Keratinocyte (primary cell): Measurements from ENCODE around the gene CDC42BPG. TPM values are rescaled to one million over a fixed set of nuclear protein-coding genes. Genes with fewer than 3 reads are reported as not detected.

ENCODE experiments used
- DNase-seq: peaks from one replicate; pipeline ENCODE4 v3.0.0-alpha.2; 2011; ENCODE audit warnings: low read depth, missing footprints, low spot score
- FAIRE-seq: peaks from 2 replicates; lab custom pipeline; 2011; peaks lifted over from hg19 to GRCh38; lab: Jason Lieb, UNC
- H2AFZ ChIP-seq: 2 replicates; pipeline ENCODE4 v1.6.0; 2012; ENCODE audit warnings: low read length, control low read depth, inconsistent platforms; ENCODE audit not compliant: control insufficient read depth
- H3K27ac ChIP-seq: 2 replicates; pipeline ENCODE4 v1.5.1; 2011; ENCODE audit warnings: low read length; ENCODE audit not compliant: control insufficient read depth, insufficient read depth
- H3K27me3 ChIP-seq: 3 replicates; pipeline ENCODE4 v1.6.0; 2011; ENCODE audit warnings: low read length; ENCODE audit not compliant: control insufficient read depth, insufficient read depth; ENCODE audit errors: extremely low read depth
- H3K36me3 ChIP-seq, 2 experiments: 2 replicates in 1 of 2; 3 replicates in 1 of 2; pipeline ENCODE4 v1.5.1; 2011; ENCODE audit warnings: low read length in 2 of 2, mild to moderate bottlenecking in 1 of 2; ENCODE audit not compliant: control insufficient read depth in 2 of 2, insufficient read depth in 2 of 2; ENCODE audit errors: extremely low read depth in 1 of 2
- H3K4me1 ChIP-seq: 3 replicates; pipeline ENCODE4 v1.5.1; 2011; ENCODE audit warnings: low read length; ENCODE audit not compliant: control insufficient read depth, insufficient read depth; ENCODE audit errors: extremely low read depth
- H3K4me2 ChIP-seq: 3 replicates; pipeline ENCODE4 v1.6.0; 2011; ENCODE audit warnings: low read depth, low read length; ENCODE audit not compliant: control insufficient read depth, insufficient read depth; ENCODE audit errors: extremely low read depth
- H3K4me3 ChIP-seq, 3 experiments: fragments of 200-600 bp in 1 of 3; sonication (generic) in 1 of 3; 2 replicates in 2 of 3; 3 replicates in 1 of 3; pipeline ENCODE4 v1.5.1; 2011 to 2016; ENCODE audit warnings: low read length in 3 of 3, mild to moderate bottlenecking in 3 of 3, control low read depth in 2 of 3, inconsistent platforms in 1 of 3, low read depth in 1 of 3, mixed read lengths in 1 of 3, mixed run types in 1 of 3, moderate library complexity in 1 of 3; ENCODE audit not compliant: control insufficient read depth in 2 of 3, insufficient read depth in 2 of 3; ENCODE audit errors: extremely low read depth in 1 of 3
- H3K79me2 ChIP-seq: 2 replicates; pipeline ENCODE4 v1.6.0; 2012; ENCODE audit warnings: low read length; ENCODE audit not compliant: control insufficient read depth, insufficient read depth
- H3K9ac ChIP-seq: 3 replicates; pipeline ENCODE4 v1.6.0; 2011; ENCODE audit warnings: low read length; ENCODE audit not compliant: control insufficient read depth, insufficient read depth; ENCODE audit errors: extremely low read depth
- H3K9me1 ChIP-seq: 3 replicates; pipeline ENCODE4 v1.6.0; 2011; ENCODE audit warnings: low read length; ENCODE audit not compliant: control insufficient read depth, insufficient read depth; ENCODE audit errors: extremely low read depth
- H3K9me3 ChIP-seq: 2 replicates; pipeline ENCODE4 v1.5.1; 2012; ENCODE audit warnings: low read depth, low read length; ENCODE audit not compliant: control insufficient read depth
- H4K20me1 ChIP-seq: 3 replicates; pipeline ENCODE4 v1.6.0; 2011; ENCODE audit warnings: low read length; ENCODE audit not compliant: control insufficient read depth, insufficient read depth; ENCODE audit errors: extremely low read depth
- CTCF ChIP-seq, 3 experiments: IDR thresholded peaks in 1 of 3; conservative IDR thresholded peaks in 1 of 3; optimal IDR thresholded peaks in 1 of 3; 2 replicates in 2 of 3; 3 replicates in 1 of 3; pipeline versions ENCODE3 to v1.5.1; 2011; ENCODE audit warnings: low read length in 3 of 3, mild to moderate bottlenecking in 3 of 3, moderate library complexity in 2 of 3, control low read depth in 1 of 3, inconsistent platforms in 1 of 3; ENCODE audit not compliant: insufficient read depth in 2 of 3; ENCODE audit errors: extremely low read depth in 1 of 3
- EZH2 ChIP-seq: IDR thresholded peaks from one replicate; pipeline ENCODE4 v1.6.1; 2012; ENCODE audit warnings: inconsistent platforms, mild to moderate bottlenecking, low read length, moderate library complexity
- dilution Hi-C: fragments of 300-500 bp; cut with MboI; formaldehyde crosslinking; loops from one replicate; pipeline ENCODE4 v1.7.0; 2020; ENCODE audit warnings: low sequenced_read_pairs; ENCODE audit not compliant: extremely low pct_ligation_motif_present
- polyA plus RNA-seq, 5 experiments: library from polyadenylated mRNA; depleted of rRNA in 3 of 5; stranded (reverse) in 3 of 5; stranded (forward) in 1 of 5; unstranded in 1 of 5; fragments of >200 nt; gene quantifications; 1 replicate in 1 of 5; 2 replicates in 3 of 5; 3 replicates in 1 of 5; pipeline versions ENCODE4 v1.2.1 to v1.2.3, GENCODE V29; 2011 to 2012; ENCODE audit warnings: missing spikeins in 2 of 5, low read depth in 1 of 5, low replicate concordance in 1 of 5

CDC42BPG gene
- polyA plus RNA-seq, 1 donor (not counting 4 experiments of a cell fraction or from before 2014, with no cell fraction given): 2.5 TPM

- H3K27ac ChIP-seq: no peak overlapping the region
- H3K9ac ChIP-seq: no peak overlapping the region
- H3K36me3 ChIP-seq: peaks cover 12 to 54% of the 10 kb centered on the region in 2 experiments
- H3K9me3 ChIP-seq: no peaks in the 10 kb centered on the region
- H4K20me1 ChIP-seq: no peaks in the 10 kb centered on the region
- no peaks in the 10 kb centered on the region for H3K27me3 ChIP-seq
- no peak overlapping the region for H3K4me3 ChIP-seq
- no peaks in the 10 kb centered on the region for H3K9me1 ChIP-seq
- DNase-seq (no peak), FAIRE-seq (no peak)
- dilution Hi-C loops: no loop called here
- H3K4me1 ChIP-seq: peaks cover 62% of the 10 kb centered on the region
- TF ChIP-seq EZH2 (no peak), CTCF (optimal IDR thresholded peaks at IDR 0.05 in 1 of 3, IDR thresholded peaks at IDR 0.05 in 1 of 3, conservative IDR thresholded peaks at IDR 0.05 in 1 of 3; ENCODE audit: extremely low read depth in 1 of 3, insufficient read depth in 2 of 3, low read length in 3 of 3) (no peak)
- H3K4me2 ChIP-seq: no peak overlapping the region
- no peak overlapping the region for H2AFZ ChIP-seq
- peaks cover 24% of the 10 kb centered on the region for H3K79me2 ChIP-seq
These were observed 8.5 kb upstream of the CDC42BPG start for GRCh38 chr11:64852804-64853509.

GRCh38 chr11:64851831-64852351, 7.4 kb upstream of the CDC42BPG start:
- Histone ChIP-seq H3K79me2 (peaks cover 19% of the 10 kb centered on the region), H3K9ac (no peak overlapping the region), H3K4me1 (peaks cover 66% of the 10 kb centered on the region), H3K27ac (no peak overlapping the region), H3K4me3 (no peak overlapping the region), H3K9me1 (no peaks in the 10 kb centered on the region), H3K4me2 (no peak overlapping the region), H3K36me3 (peaks cover 9 to 49% of the 10 kb centered on the region in 2 experiments), H4K20me1 (no peaks in the 10 kb centered on the region), H3K27me3 (no peaks in the 10 kb centered on the region), H2AFZ (no peak overlapping the region), H3K9me3 (no peaks in the 10 kb centered on the region)
- dilution Hi-C loops: no loop called here
- no peak for TF ChIP-seq EZH2
- no peak for FAIRE-seq
- no peak for DNase-seq
